Peyer's patch (tissue), 4 donors: ENCODE results near the gene SFI1. TPM values are rescaled to one million over a fixed set of nuclear protein-coding genes. Genes with fewer than 3 reads are reported as not detected.

Experiments
- DNase-seq, 3 donors: peaks; one replicate each; pipeline ENCODE4 v3.0.0-alpha.2; 2017 to 2019
- H3K27ac ChIP-seq, 4 donors: fragments of 200-600 bp; sonication (generic); one replicate each; pipeline ENCODE4 v1.5.1; 2016 to 2019
- H3K27me3 ChIP-seq, 2 donors: fragments of 200-600 bp; sonication (generic); one replicate each; pipeline ENCODE4 v1.5.1; 2019
- H3K36me3 ChIP-seq, 3 donors: fragments of 200-600 bp; sonication (generic); one replicate each; pipeline ENCODE4 v1.5.1; 2016 to 2019
- H3K4me1 ChIP-seq, 4 donors: fragments of 200-600 bp; sonication (generic); one replicate each; pipeline ENCODE4 v1.5.1; 2016 to 2019
- H3K4me3 ChIP-seq, 4 donors: fragments of 200-600 bp; sonication (generic); 1 replicate in 3 of 4; 2 replicates in 1 of 4; pipeline ENCODE4 v1.5.1; 2016 to 2019; ENCODE audit warnings: mild to moderate bottlenecking in 1 of 4
- H3K9me3 ChIP-seq, 4 donors: fragments of 200-600 bp; sonication (generic); one replicate each; pipeline ENCODE4 v1.5.1; 2016 to 2019; ENCODE audit warnings: mild to moderate bottlenecking in 1 of 4
- CTCF ChIP-seq, 6 experiments: fragments of 450-650 bp in 4 of 6; fragments of 200-600 bp in 2 of 6; sonication (generic) in 1 of 6; IDR thresholded peaks; one replicate each; pipeline ENCODE4 v1.5.1; 2017 to 2019; ENCODE audit warnings: antibody characterized with exemption in 6 of 6, mild to moderate bottlenecking in 3 of 6, moderate library complexity in 1 of 6
- POLR2A ChIP-seq, 2 donors: fragments of 450-650 bp; IDR thresholded peaks; one replicate each; pipeline ENCODE4 v1.5.1; 2017; ENCODE audit warnings: antibody characterized with exemption in 2 of 2, mild to moderate bottlenecking in 2 of 2, moderate library complexity in 2 of 2
- total RNA-seq, 4 donors: library from RNA; depleted of rRNA; stranded (reverse); fragments of >200 nt; gene quantifications; one replicate each; pipeline ENCODE4 v1.1.0, GENCODE V29; 2016

The SFI1 gene
- total RNA-seq, 4 donors from 2014 or later = 124 to 307 (median 198) TPM

GRCh38 chr22:31616315-31616980 lies 120.1 kb downstream of the SFI1 start:
- Histone ChIP-seq H3K27ac (peak overlapping the region in 3 of 4 donors; percentile 31 to 62 (median 50)), H3K4me3 (no peak overlapping the region), H3K4me1 (peaks cover 8 to 51% (median 16%) of the 10 kb centered on the region in 4 donors), H3K27me3 (no peaks in the 10 kb centered on the region), H3K36me3 (peaks cover 0 to 57% (median 0%) of the 10 kb centered on the region in 3 donors), H3K9me3 (no peaks in the 10 kb centered on the region)
- no peak for TF ChIP-seq CTCF (IDR thresholded peaks at IDR 0.05)
- no peak for TF ChIP-seq POLR2A (IDR thresholded peaks at IDR 0.05)
- peak; percentile 43 to 74 (median 72) for DNase-seq

GRCh38 chr22:31618057-31618456 lies 121.7 kb downstream of the SFI1 start:
- peaks cover 8 to 47% (median 16%) of the 10 kb centered on the region in 4 donors for H3K4me1 ChIP-seq
- H3K36me3 ChIP-seq = peaks cover 0 to 60% (median 0%) of the 10 kb centered on the region in 3 donors
- no peaks in the 10 kb centered on the region for H3K9me3 ChIP-seq
- no peak overlapping the region for H3K4me3 ChIP-seq
- TF ChIP-seq CTCF (IDR thresholded peaks at IDR 0.05) (no peak), POLR2A (IDR thresholded peaks at IDR 0.05) (no peak)
- DNase-seq = peak in 1 of 3 donors; percentile 60
- no peaks in the 10 kb centered on the region for H3K27me3 ChIP-seq
- H3K27ac ChIP-seq = no peak overlapping the region

- H3K27ac ChIP-seq = no peak overlapping the region
- no peak overlapping the region for H3K4me3 ChIP-seq
- no peak for DNase-seq
- peaks cover 0 to 60% (median 0%) of the 10 kb centered on the region in 3 donors for H3K36me3 ChIP-seq
- no peak for TF ChIP-seq POLR2A (IDR thresholded peaks at IDR 0.05)
- no peak for TF ChIP-seq CTCF (IDR thresholded peaks at IDR 0.05)
- H3K27me3 ChIP-seq = no peaks in the 10 kb centered on the region
- H3K4me1 ChIP-seq = peaks cover 8 to 43% (median 16%) of the 10 kb centered on the region in 4 donors
- H3K9me3 ChIP-seq = no peaks in the 10 kb centered on the region
These were observed 122.3 kb downstream of the SFI1 start for GRCh38 chr22:31618471-31619176.

DNA sequence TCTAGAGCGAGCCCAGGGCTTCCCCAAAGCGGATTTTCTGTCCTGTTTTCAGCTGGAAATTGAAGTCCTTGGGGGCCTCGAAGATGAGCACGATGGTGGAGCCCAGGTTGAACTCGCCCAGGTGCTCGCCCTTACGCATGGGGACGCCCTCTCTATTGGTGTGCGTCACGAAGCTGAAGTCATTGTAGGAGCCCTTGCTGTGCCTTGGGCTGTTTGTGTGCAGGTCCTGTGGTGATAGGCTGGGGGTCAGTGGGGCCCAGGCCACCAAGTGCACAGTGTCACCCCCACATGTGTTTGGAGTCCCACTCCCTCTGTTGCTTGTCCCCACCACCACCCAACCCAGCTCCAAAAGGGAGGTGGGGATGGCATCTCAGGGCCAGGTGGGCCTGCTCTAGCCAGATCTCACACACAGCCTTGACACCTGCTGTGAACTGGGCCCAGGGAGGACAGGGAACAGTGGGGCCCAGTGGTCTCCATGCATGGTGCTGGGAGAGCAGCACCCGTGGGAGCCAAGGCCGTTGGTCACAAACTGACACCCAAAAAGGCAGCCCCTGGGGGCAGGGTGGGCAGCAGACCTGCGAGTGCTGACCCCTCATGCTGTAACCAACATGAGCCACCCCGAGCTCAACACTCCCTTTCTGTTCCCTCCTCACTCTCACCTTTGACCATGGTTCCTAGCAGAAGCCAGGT lies 123.4 kb downstream of the SFI1 start:
- no peaks in the 10 kb centered on the region for H3K27me3 ChIP-seq
- H3K27ac ChIP-seq = no peak overlapping the region
- H3K36me3 ChIP-seq = peaks cover 0 to 56% (median 0%) of the 10 kb centered on the region in 3 donors
- DNase-seq = no peak
- H3K4me3 ChIP-seq = no peak overlapping the region
- H3K4me1 ChIP-seq = peaks cover 8 to 39% (median 16%) of the 10 kb centered on the region in 4 donors
- TF ChIP-seq CTCF (IDR thresholded peaks at IDR 0.05) (no peak), POLR2A (IDR thresholded peaks at IDR 0.05) (no peak)
- no peaks in the 10 kb centered on the region for H3K9me3 ChIP-seq

GRCh38 chr22:31620756-31621480 lies 124.6 kb downstream of the SFI1 start:
- Histone ChIP-seq H3K4me3 (no peak overlapping the region), H3K4me1 (peaks cover 8 to 34% (median 10%) of the 10 kb centered on the region in 4 donors), H3K9me3 (no peaks in the 10 kb centered on the region), H3K36me3 (peaks cover 0 to 56% (median 0%) of the 10 kb centered on the region in 3 donors), H3K27me3 (no peaks in the 10 kb centered on the region), H3K27ac (no peak overlapping the region)
- DNase-seq = no peak
- no peak for TF ChIP-seq CTCF (IDR thresholded peaks at IDR 0.05)
- no peak for TF ChIP-seq POLR2A (IDR thresholded peaks at IDR 0.05)
